Activated naive CD8-positive, alpha-beta T cell treated with anti-CD3 and anti-CD28 coated beads, Interleukin-2, amount 50 U/mL, for 16 hours (primary cell): ENCODE measurements around the gene SEPHS2.
A peak's percentile ranks its signal among the peaks of the same experiment; 100 is the strongest.
"Not testable (repeated sequence)": the region's sequence is repeated elsewhere in the genome, so short reads cannot be mapped to it uniquely, and the experiment has no call there.

Experiments
- DNase-seq: peaks from one replicate; pipeline ENCODE4 v3.0.0-alpha.2; 2020; ENCODE audit warnings: low read depth, low spot score

SEPHS2 gene, protein sequence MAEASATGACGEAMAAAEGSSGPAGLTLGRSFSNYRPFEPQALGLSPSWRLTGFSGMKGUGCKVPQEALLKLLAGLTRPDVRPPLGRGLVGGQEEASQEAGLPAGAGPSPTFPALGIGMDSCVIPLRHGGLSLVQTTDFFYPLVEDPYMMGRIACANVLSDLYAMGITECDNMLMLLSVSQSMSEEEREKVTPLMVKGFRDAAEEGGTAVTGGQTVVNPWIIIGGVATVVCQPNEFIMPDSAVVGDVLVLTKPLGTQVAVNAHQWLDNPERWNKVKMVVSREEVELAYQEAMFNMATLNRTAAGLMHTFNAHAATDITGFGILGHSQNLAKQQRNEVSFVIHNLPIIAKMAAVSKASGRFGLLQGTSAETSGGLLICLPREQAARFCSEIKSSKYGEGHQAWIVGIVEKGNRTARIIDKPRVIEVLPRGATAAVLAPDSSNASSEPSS

DNA sequence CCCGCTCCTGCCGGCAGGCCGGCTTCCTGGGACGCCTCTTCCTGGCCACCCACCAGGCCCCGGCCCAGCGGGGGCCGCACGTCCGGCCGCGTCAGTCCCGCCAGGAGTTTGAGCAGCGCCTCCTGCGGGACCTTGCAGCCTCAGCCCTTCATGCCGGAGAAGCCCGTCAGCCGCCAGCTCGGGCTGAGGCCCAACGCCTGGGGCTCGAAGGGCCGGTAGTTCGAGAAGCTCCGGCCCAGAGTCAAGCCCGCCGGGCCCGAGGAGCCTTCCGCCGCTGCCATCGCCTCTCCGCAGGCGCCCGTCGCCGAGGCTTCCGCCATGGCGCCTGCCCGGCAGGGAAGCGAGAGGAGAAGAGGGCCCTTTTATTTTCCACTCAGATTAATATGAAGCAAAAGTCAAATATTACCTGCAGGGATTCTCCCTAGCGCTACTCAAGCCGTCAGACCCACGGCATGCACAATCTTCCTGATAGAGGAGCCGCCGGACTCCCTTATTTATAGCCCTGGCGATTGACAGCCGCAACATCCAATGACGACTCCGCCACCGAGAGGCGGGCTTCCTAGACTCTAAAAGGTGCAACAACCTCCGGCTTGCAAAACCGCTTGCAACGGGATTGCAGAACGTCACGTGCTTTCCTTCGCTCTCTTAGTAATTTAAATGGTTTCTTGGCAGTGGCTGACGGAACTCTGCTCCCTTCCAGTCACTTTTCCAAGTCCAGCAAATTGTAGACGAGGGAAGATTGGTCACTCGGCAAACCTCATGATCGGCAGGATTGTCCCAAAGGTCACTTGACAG lies at the start of gene SEPHS2:
Gene SEPHS2 (minus strand): TSS at position 467 of the 795 bp plus-strand sequence. CDS start 147 bp downstream, at position 320.
- DNase-seq: peak; percentile 91

DNA sequence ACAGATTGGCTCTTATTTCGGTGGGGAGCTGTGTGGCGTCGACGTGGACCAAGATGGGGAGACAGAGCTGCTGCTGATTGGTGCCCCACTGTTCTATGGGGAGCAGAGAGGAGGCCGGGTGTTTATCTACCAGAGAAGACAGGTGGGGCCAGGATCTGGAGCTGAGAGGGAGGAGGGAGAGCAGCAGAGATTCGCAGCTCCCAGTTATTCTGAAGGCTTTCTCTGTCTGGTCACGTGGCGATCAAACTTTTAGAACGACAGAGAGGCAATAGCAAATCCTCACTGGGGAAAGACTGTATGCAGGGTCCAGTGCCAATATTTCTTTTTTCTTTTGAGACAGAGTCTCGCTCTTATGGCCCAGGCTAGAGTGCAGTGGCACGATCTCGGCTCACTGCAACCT lies 49.0 kb upstream of the SEPHS2 start:
- DNase-seq: no peak

DNA sequence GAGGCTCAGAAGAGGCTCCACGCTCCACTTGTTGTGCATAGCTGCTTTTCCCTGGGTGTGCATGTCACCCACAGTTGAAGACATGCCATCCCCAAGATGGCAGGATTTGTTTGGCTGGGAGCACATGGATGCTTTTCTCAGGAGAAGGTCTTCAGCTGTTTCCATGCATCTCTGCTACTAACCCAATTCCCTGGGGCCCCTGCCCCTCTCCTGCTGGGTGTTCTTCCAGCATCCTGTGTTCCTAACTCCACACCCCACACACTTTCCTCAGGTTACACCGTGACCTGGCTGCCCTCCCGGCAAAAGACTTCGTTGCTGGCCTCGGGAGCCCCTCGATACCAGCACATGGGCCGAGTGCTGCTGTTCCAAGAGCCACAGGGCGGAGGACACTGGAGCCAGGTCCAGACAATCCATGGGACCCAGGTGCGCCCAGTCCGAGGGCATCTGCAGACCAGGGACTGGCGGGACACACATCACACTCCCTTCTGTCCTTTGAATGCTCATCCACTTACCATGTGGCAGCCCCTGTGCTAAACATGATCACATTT lies 48.3 kb upstream of the SEPHS2 start:
- no peak for DNase-seq

DNA sequence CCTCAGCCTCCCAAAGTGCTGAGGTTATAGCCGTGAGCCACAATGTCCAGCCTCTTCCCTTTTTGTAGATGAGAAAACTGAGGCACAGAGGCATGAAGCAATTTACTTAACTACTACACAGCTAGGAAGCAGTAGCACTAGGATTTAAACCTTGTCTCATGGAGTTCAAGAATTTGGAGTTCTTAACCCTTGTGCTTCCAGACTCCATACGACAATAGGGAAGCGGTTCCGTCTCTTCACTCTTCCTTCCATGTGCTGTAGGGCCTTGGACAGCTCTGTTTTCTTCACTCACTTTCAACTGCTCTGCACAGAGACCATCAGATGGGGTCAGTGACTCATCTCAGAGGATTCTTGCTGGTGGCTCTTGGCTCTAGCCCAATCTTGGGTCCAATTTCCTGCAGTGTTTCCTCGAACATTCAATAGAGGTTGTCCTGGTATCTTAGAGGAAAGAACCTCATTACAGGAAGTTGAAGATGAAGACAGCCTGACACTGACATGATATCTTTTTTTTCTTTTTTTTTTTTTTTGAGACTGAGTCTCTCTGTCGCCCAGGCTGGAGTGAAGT lies 46.2 kb upstream of the SEPHS2 start:
- no peak for DNase-seq

DNA sequence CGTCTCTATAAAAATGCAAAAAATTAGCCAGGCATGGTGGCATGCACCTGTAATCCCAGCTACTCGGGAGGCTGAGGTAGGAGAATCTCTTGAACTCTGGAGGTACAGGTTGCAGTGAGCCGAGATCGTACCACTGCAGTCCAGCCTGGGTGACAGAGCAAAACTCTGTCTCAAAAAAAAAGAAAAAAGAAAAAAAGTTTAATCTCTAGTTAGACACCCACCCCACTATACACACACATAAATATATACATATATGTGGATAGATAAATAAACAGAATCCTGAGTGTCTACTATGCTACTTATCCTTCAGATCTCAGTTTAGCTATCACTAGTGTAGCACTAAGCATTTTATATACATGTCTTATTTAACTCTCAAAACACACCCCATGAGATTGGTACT lies 45.6 kb upstream of the SEPHS2 start:
- DNase-seq: no peak

DNA sequence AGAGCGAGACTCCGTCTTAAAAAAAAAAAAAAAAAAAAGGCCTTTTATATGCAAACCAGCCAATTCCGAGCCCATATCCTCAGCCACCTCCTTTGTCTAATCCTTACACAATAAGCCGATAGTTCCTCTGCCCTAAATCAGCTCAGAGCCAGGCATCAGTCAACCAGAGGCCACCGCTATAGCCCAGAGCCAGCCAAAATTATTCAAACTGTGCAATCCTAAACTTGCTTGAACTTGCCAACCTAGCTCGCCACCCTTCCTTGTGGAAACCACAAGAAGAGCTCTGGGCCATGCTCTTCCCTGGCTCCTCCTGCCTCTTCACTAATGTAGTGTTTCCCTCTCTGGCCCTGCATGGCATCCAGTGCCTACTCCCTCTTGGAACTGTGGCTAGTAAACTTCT lies 44.5 kb upstream of the SEPHS2 start:
- DNase-seq: no peak

DNA sequence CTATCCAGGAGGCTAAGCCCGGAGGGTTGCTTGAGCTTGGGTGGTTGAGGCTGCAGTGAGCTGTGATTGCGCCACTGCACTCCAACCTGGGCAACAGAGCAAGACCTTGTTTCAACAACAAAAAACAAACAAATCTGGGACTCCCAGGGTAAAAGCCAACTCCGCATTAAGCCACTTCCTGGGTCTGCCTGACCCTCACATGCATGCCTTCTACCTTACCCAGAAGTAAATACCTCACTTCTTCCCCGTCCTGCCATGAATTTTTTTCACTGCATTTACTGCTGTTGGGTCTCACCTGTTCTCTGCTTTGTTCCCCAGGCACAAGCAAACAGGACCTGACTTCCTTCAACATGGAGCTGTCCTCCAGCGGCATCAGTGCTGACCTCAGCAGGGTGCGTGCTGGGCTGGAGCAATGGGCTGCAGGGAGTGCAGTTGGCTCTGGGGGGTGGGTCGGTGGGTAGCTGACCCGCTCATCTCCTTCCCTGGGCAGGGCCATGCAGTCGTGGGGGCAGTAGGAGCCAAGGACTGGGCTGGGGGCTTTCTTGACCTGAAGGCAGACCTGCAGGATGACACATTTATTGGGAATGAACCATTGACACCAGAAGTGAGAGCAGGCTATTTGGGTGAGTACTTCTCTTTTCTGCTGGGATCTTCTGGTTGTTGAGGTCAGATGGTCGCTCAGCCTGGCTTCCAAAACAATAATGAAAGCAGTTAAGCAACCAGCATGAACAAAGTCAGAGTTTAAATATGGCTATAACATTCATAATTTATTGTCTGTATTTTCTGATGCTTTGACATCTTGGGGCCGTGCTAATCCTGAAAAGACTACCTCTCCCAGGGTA lies 43.3 kb upstream of the SEPHS2 start:
- no peak for DNase-seq

DNA sequence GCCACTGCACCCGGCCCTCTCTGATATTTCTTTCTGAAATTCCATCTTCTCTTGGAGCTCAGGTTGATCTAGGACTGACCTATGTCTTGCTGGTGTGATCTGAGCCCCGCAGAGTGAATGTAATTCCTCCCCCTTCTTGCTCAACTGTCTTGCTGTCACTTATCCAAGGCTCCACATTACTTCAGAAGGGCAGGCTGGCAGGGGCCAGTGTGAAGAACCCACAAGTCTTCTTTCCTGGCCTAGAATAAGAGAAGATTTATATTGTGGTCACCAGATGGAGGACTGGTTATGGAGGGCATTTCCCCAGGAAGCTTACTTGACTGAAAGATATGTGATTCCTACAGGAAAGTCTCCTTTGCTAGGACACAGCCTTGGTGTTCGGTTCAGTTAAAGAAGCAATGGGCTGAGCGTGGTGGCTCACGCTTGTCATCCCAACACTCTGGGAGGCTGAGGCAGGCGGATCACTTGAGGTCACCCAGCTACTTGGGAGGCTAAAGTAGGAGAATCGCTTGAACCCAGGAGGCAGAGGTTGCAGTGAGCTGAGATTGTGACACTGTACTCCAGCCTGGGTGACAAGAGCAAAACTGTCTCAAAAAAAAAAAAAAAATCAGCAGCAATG lies 40.3 kb upstream of the SEPHS2 start:
- no peak for DNase-seq

DNA sequence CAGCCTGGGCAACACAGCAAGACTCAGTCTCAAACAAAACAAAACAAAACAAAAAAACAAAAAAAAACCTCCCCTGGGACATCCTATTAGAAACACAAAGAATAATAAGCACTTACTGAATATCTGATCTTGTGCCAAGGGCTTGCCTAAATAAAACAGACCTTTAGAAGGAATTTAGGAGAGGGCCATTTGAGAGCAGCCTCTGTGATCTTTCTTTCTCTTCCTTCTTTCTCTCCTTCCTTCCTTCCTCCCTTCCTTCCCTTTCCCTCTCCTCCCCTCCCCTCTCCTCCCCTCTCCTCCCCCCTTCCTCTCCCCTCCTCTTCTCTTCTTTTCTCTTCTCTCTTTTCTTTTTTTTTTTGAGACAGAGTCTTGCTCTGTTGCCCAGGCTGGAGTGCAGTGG lies 39.2 kb upstream of the SEPHS2 start:
- DNase-seq: no peak

DNA sequence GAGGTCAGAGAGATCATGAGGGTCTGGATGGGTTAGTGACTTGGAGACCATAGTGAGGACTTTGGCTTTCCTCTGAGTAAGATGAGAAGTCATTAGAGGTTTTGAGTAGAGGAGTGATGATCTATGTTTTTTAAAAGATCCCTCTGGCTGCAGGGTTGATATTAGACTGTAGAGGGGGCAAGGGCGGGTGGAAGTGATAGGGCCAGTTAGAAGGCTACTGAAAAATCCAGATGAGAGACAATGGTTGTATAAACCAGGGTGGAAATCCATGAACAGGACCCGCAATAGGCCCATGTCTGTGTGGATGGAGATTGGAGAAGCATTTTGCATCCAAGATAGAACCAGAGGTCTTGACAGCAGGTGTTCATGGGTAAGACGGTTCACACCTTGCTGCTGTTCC lies 36.7 kb upstream of the SEPHS2 start:
- no peak for DNase-seq

DNA sequence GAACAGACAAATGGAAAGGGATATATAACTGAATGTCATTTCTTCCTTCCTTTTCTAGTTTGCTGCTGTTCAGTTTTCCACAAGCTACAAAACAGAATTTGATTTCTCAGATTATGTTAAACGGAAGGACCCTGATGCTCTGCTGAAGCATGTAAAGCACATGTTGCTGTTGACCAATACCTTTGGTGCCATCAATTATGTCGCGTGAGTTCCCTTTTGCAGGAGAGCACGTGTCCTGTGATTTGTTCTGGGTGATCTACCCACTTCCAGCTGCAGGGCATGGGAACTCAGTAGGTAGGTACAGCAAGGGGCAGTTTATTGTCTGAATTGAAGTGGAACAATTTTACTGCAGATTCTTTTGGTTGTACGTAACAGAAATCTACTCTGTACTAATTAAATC lies 35.7 kb upstream of the SEPHS2 start:
- DNase-seq: no peak

DNA sequence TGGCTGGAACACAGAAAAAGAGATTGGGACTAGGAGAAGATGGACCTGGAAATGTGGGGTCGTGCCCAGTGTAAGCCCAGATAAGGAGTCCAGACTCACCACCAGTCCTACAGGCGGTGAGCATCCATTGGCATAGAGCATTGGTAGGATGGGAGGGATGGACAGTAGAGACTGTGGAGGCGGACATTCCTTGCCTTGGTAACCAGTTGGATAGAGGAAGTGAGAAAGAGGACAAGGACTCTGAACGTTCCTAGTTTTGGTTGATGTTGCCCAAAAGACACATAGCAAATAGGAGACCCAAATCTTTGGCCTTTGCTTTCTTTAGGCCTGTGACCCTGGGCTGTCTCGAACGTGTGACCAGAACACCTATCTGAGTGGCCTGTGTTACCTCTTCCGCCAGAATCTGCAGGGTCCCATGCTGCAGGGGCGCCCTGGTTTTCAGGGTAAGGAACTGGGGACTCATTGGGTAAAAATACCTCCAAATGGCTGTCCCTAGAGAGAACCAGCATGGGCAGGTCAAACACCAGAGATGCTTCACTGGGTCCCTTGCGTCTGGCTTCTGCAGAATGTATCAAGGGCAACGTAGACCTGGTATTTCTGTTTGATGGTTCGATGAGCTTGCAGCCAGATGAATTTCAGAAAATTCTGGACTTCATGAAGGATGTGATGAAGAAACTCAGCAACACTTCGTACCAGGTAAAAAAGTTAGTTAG lies 33.2 kb upstream of the SEPHS2 start:
- DNase-seq: no peak

DNA sequence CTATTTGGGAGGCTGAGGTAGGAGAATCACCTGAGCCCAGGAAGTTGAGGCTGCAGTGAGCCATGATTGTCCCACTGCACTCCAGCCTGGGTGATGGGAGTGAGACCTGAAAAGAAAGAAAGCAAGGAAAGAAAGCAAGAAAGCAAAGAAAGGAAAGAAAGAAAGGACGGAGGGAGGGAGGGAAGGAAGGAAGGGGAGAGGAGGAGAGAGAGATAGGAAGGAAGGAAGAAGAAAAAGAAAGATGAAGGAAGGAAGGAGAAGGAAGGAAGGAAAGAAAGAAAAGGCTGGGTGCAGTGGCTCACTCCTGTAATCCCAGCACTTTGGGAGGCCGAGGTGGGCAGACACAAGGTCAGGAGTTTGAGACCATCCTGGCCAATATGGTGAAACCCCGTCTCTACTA lies 32.1 kb upstream of the SEPHS2 start:
- DNase-seq: not testable (repeated sequence)

DNA sequence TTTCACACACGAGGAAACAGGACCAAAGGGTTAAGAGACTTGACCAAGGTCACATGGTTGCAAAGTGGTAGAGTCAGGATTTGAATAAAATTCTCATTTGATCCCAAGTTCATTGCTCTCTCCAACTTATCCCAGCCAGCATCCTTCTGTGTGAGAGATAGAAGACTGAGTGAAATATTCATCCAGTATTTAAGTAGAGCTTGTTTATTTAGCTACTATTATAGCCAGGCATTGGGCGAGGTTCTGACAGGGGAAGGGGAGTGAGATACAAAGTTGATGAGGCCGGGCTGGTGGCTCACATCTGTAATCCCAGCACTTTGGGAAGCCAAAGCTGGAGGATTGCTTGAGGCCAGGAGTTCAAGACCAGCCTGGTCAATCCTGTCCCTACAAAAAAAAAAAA lies 31.3 kb upstream of the SEPHS2 start:
- DNase-seq: no peak

DNA sequence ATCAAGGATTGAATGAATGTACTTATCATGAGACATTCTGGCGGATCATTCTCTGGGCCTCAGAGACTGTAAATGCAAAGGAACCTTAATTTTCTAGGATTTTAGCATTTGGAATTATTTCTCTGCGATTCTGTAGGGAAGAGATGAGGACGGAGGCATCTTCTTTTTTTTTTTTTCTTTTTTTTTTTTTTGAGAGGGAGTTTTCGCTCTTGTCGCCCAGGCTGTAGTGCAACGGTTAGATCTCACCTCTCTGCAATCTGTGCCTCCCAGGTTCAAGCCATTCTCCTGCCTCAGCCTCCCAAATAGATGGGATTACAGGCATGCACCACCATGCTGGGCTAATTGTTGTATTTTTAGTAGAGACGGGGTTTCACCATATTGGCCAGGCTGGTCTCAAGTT lies 29.0 kb upstream of the SEPHS2 start:
- DNase-seq: no peak

DNA sequence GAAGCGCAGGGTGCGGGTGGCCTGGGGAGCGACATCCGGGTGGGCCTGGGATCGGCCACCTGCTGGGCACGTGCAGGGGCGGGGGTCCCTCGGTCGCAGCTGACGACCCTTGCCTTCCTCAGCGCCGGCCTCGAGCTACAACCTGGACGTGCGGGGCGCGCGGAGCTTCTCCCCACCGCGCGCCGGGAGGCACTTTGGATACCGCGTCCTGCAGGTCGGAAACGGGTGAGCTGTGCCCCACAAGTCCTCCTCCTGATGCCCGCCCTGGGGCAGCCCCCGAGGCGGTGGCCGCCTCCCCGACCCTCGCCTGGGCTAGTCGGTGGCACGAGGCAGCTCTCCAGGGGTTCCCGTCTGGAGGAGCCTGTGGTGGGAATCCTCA lies 28.4 kb upstream of the SEPHS2 start:
- DNase-seq: no peak

DNA sequence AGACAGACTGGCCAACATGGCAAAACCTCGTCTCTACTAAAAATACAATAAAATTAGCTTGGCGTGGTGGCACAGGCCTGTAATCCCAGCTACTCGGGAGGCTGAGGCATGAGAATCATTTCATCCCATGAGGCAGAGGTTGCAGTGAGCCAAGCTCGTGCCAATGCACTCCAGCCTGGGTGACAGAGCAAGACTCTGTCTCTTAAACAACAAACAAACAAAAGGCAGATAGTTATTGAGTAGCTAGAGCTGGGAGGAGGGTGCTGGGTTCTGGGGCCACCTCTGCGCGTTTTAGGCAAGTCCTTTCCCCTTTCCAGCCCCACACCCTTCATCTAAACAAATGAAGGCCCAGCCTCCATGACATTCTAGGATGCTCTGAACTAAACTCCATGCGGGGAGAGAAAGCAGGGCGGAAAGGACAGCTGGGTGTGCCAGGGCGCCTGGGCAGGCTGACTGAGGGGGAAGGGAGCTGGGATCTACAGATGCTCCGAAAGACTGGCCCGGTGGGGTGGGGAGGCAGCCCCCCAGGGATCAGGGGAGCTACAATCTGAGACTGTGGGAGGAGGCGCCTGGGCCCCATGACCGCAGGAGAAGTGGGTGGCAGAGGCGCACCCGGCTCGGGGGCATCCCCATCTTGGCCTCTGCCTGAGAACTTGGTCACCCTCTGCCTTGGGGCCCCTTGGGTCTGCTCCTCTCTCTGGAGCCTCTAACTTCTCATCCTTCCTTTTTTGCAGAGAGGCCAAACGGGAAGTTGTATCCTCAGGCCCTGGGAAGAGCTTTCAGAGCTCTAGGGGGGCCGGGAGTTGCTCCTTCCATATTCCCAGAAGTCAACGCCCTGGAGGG lies 27.8 kb upstream of the SEPHS2 start:
- peak; percentile 35 for DNase-seq

DNA sequence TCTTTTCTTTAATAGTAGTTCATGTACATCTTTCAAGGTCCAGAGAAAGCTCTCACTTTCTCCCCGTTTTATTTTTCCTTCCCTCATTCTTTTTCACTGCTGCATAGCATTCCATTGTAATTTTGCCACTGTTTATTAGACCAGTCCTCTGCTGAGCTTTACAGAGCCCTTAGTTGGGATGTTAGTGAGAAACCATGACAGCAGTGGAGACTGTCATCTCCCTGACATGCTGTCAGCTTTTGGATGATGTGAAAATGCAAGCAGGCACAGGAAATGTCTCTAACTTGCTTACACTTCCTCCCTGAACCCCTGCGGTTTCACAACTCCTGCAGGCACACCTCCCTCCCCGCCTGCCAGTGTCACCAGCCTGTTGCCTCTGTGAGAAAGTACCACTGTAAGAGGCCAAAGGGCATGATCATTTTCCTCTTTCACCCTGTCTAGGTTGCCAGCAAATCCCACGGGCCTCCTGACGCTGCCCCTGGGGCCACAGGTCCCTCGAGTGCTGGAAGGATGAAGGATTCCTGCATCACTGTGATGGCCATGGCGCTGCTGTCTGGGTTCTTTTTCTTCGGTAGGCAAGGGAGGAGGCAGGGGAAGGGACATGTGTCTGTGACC lies 26.8 kb upstream of the SEPHS2 start, which contains the start of gene ITGAL:
Gene ITGAL (plus strand): TSS at position 415 of the 615 bp plus-strand sequence. CDS start 96 bp downstream, at position 511.
- peak; percentile 64 for DNase-seq

DNA sequence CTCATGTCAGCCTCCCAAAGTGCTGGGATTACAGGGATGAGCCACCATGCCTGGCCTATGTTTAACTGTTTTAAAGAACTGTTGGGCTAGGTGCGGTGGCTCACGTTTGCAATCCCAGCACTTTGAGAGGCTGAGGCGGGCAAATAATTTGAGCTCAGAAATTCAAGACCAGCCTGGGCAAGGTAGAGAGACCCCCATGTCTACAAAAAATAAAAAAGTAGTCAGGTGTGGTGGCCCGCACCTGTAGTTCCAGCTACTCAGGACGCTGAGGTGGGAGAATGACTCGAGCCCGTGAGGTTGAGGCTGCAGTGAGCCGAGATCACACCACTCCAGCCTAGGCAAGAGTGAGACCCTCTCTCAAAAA lies 24.9 kb upstream of the SEPHS2 start:
- no peak for DNase-seq
